LNCAP (cell line): Measurements from ENCODE around the gene GALNT12.

Experiments used
- CTCF ChIP-seq: fragments of 450-650 bp; IDR thresholded peaks from 2 replicates; pipeline ENCODE4 v1.5.1; 2017; ENCODE audit warnings: mild to moderate bottlenecking

Gene GALNT12

GRCh38 chr9:98777618-98778017 lies 29.9 kb upstream of the GALNT12 start:
- TF ChIP-seq CTCF = no peak

GRCh38 chr9:98778251-98778650 lies 29.2 kb upstream of the GALNT12 start:
- TF ChIP-seq CTCF = no peak

- TF ChIP-seq CTCF = no peak
Measured at GRCh38 chr9:98778711-98779530, 28.5 kb upstream of the GALNT12 start.

- no peak for TF ChIP-seq CTCF
Measured at GRCh38 chr9:98780059-98780749, 27.3 kb upstream of the GALNT12 start.

- TF ChIP-seq CTCF = no peak
Measured at GRCh38 chr9:98781588-98782383, 25.7 kb upstream of the GALNT12 start.

- TF ChIP-seq CTCF = no peak
Measured at GRCh38 chr9:98783518-98784226, 23.8 kb upstream of the GALNT12 start.
